GM18951 (cell line): ENCODE data around the gene FBN2.

Experiments used
- POLR2A ChIP-seq: IDR thresholded peaks from 4 replicates; pipeline ENCODE4 v1.6.1; 2011; ENCODE audit warnings: mild to moderate bottlenecking; ENCODE audit not compliant: insufficient read length, insufficient read depth; ENCODE audit errors: extremely low read depth
- in situ Hi-C: fragments of 300-500 bp; cut with MboI; formaldehyde crosslinking; loops from one replicate; pipeline ENCODE4 v1.12.0; 2022; ENCODE audit warnings: low sequenced_read_pairs, mixed read lengths, inconsistent platforms; ENCODE audit not compliant: unreplicated experiment

The FBN2 gene

DNA sequence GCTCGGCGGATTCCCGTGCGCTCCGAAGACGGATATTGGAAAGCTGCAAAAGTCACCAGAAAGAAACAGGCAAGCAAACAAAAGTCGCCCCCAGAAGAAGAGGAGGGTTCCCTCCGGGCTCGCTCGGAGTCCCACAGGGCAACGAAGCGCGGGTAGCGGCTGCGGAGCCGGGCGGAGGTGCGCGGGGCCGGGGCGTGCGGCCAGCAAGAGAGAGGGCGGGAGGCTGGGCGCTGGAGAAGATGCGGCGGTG lies at the start of gene FBN2:
Gene FBN2 (minus strand): TSS at position 246 of the 250 bp plus-strand sequence. CDS start 642 bp downstream, outside the sequence.
- no peak for TF ChIP-seq POLR2A
- in situ Hi-C loops: no loop called here

DNA sequence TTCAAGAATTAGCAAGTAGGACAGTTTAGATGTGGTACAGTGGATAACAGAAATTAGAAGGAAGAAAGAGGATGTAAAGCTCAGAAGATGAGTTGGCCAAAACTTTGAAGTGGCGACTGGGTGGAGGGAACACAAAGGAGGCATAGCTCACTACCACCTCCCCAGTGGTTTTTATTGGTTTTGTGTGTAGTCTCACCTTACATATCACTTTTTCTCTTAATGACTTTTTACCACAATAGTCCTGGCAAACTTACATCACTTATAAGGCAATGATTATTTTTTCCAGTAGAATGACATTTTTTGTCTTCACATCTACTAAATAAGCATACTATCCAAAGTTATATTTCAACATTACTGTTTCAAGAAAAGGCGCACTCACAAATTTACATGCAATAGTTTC lies 49.2 kb upstream of the FBN2 start:
- no peak for TF ChIP-seq POLR2A
- in situ Hi-C loops: no loop called here

DNA sequence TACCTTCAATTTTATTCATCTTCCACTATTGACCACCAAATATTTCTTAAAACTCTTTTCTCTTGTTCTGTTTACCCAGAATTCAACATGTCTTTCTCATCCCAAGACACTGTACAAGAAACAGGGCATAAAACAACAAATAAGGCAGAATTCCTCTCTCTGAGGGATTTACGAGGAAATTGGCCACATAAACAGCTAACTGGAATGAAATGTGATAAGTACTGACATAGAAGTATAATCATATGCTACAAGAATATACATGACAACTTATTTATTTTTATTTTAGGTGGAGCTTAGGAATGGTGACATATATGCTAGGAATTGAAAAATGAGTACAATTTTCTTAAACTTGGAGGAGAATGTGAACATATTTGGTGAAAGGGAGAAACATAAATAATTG lies 48.8 kb upstream of the FBN2 start:
- in situ Hi-C loops: no loop called here
- no peak for TF ChIP-seq POLR2A

DNA sequence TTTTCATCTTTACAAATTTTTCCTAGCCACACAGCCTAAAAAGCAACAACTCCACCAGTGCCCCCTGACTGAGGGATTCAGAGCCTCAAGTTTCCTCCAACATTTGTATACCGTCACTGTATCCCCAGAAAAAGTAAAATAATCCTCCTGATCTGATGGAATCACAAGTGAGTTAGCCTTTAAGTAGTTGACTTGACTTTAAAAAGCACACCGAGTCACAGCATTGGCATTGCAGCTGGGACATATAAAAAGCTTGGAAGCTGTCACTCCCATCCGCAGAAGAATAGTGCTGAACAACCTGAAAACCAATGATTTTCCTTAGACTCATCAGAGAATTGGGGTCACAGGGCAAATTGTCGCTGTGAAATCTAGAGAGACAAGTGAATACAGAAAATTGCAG lies 41.6 kb upstream of the FBN2 start:
- no peak for TF ChIP-seq POLR2A
- in situ Hi-C loops: no loop called here

DNA sequence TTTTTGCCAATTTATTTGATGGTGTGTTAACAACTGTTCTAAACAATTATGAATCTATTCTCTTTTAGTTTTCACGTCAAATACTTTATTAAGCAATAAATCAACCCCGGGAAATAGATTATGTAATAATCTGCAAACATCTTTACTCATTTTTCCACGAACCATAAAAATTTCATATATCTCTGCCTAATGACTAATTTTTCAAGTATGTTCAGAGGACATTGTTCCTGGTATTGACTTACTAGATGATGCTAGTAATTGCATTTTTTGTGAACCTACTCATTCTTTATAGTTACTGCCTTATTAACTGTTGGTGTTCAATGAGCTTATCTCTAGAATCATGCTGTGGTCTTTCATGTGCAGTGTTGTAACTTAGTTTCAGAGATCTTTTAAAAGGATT lies 41.0 kb upstream of the FBN2 start:
- TF ChIP-seq POLR2A: no peak
- in situ Hi-C loops: no loop called here

DNA sequence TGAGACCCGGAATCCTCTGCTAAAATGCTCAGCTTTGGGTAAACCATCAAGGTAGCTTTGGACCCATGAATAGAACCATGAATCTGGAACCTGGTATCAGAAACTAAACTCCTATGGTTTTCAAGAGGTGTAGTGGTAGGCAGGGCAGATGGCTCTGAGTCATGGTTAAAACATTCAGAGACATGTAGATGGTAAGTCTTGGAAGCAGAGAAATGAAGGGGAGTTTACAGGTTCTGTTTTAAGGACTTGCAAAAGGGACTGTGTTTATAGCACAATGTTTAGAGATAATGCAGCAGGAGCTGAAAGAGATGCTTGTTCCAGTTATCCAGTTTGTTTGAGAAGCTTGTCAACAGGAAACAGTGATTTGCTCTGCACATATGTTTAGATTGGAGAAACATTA lies 36.0 kb upstream of the FBN2 start:
- in situ Hi-C loops: no loop called here
- TF ChIP-seq POLR2A: no peak

DNA sequence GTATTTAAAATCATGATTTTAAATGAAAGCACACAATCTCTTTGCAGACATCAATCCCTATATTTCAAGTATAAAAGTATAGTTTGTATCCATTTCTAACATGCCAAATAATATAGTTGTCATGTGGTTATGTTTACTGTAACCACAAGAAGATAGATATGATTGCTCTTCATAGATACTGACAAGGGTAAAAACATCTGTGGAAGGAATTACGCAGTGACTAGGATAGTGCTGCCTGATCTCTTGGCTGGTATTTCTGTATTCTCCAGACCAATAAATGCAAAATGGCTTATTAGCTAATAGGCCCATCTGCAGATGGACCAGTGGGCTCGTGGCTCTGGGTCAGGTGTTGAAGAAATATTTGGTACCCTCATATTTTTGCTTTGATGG lies 34.9 kb upstream of the FBN2 start:
- in situ Hi-C loops: no loop called here

DNA sequence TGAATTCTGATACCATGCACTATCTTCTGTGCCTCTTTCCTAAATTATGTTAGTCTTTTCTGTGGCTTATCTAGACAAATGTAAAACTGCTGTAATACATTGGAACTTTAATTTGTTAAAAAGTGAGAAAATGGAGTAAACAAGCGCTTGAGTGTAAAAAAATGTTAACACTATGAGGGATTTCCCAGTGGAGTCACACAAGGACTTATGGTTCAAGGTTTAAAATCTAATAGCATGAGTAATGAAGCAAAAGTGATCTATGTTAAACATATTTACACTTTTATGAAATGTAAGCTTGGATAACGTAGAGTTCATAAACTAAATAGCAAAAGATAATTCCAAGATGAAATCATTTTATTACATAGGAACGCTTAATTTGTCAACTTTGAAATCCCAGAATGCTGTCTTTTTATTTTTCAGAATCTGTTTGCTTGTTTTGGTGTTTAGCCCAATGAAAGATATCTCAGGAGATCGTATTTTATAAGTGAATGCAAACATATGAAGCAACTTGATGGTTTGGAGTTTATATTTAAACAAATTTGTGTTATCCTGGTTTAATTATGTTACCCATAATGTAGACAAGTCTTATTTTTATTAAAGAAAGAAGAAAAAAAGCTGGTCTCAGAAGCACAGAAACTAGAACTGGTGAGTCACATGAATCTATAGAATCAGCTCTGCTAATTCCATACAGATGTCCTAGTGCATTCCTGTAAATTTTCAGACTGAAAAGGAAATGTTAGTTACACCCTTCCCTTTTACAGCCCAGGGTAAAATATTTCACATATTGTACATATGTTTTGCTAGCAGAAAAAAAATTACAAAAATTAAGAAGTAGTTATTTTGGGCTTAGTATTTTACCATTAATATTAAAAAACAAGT lies 34.2 kb upstream of the FBN2 start:
- TF ChIP-seq POLR2A: no peak
- in situ Hi-C loops: no loop called here

More for the DNA sequence above, 34.9 kb upstream of the FBN2 start:
- TF ChIP-seq POLR2A: no peak

DNA sequence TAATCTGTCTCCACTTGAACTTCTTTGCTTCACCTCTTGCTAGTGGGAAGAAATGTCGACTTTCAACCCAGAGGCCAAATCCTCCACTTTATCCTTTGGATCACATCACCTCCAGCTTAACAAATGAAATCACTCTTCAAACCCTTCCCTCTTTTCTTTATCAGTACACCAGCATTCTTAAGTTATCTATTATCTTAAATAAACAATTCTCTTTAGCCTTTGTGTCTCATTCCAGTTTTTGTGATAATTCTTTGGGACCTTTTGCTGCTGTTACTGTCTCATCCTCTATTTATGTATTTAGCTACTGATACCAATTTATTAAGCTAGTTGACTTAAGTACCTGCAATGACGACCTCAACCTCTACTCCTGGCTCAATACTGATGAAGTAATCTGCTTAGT lies 28.1 kb upstream of the FBN2 start:
- TF ChIP-seq POLR2A: no peak
- in situ Hi-C loops: no loop called here

DNA sequence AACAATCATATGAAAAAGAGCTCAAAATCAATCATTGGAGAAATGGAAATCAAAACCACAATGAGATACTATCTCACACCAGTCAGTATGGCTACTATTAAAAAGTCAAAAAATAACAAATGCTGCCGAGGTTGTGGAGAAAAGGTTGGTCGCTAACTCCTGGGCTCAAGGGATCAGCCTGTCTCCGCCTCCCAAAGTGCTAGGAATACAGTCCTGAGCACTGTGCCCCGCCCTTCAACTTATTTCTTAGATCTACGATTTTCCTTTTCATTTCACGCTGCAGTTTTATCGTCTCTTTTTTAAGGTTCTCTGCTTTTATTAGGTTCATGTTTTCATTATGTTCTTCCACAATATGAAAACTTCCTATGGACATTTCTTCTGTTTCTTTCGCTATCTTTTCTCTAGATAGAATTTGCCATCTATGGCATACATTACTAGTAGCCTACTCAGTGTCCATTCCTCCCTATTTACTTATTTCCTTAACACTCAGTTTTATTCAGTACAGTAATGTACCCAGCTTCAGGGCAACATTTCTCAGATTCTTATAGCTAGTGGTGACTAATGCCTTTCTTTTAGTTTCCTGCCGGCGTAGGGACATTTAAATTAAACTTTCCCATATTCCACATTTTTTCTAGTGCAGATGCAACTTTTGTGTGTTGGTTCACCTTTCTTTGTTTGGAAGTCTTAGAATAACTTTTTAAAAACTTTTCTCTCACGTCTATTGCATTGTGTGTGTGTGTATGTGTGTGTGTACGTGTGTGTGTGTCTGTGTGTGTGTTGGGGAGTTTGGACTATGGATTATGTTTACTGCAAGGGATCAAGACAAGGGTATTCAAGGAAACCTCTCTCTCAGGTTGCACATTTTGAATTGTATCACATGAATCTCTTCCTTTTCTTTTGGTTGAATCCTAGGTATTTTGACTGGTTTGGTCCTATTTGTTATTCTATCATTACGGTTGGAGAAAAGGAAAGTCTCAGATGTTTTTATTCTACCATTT lies 21.6 kb upstream of the FBN2 start:
- in situ Hi-C loops: no loop called here
- TF ChIP-seq POLR2A: no peak

DNA sequence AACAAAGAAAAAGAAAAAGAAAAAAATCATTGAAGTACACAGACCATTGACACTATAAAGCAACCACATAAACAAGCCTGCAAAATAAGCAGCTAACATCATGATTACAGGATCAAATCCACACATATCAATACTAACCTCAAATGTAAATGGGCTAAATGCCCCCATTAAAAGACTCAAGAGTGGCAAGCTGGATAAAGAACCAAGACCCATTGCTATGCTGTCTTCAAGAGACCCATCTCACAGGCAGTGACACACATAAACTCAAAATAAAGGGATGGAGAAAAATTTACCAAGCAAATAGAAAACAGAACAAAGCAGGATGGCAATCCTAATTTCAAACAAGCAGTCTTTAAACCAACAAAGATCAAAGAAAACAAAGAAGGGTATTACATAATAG lies 15.7 kb upstream of the FBN2 start:
- in situ Hi-C loops: no loop called here
- TF ChIP-seq POLR2A: no peak

DNA sequence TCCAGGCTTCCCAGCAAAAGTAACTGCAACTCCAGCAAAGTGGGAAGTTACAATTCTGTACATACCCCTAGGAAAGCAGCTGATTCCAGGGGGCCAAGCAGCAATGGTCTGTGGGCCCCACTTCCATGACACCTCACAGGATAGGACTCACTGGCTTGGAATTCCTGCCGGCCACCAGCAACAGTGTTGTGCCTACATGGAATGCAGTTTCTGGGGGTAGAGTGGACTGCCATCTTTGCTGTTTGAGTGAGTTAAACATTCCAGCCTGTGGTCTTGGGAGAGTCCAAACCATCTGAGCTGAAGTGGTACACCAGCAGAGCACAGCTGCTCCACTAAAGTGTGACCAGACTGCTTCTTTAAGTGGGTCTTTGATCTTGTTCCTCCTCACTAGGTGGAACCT lies 13.4 kb upstream of the FBN2 start:
- in situ Hi-C loops: no loop called here
- TF ChIP-seq POLR2A: no peak

DNA sequence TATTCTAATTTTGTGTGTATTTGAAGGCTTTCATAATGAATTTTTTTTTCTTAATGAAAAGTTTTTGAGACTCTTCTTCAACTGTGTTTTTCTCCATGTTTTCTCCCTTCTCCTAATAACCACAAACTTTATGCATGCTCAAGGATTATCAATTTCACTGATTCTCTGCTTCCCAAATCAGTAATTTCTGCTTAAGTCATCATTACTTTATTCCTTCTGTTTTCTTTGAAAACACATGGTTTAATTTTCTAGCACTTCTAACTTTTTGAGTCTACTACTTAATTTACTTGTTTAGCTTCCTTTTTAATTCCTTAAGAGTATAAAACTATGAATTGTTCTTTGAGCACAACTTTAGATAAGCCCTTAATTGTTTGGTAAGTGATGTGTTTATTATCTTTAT lies 11.5 kb upstream of the FBN2 start:
- TF ChIP-seq POLR2A: no peak
- in situ Hi-C loops: no loop called here
